GM19043 (cell line): ENCODE data around the gene UCK1.
"Not testable (repeated sequence)": the region's sequence is repeated elsewhere in the genome, so short reads cannot be mapped to it uniquely, and the experiment has no call there.

Experiments used
- ATAC-seq: cut with Tn5 transposase; IDR thresholded peaks from one replicate; pipeline ENCODE4 v1.9.1; 2021; ENCODE audit warnings: low read depth; ENCODE audit not compliant: unreplicated experiment

UCK1 gene

DNA sequence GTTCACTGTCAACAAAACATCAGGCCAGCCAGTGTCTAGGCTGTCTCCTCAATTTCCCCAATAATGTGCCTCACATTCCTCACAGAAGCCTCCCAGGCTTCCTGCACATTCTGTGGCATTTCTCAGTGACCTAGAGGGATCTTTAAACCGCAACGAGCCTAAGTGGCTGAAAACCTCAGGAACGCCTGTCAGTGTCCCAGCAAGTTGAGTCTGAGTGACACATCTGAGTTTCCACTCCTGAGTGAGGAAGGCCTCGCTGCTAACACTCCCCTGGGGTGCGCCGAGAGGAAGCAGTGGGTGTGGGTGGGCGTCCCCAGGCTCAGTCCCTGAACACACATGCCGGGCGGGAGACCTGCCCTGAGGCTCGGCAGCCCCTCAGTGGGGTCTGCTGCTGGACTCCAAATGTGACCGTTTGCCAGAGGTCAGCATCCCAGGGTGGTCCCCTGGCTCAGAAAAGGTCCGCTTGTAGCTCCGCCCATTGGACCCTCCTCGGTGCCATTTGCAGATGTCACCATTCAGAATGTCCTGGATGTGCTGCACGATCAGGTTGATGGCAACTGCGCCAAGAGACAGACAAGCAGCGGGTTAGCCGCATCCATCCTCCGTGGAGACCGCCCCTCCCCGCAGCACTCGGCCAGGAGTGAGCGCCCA, 6.3 kb downstream of the UCK1 start:
- ATAC-seq: no peak

DNA sequence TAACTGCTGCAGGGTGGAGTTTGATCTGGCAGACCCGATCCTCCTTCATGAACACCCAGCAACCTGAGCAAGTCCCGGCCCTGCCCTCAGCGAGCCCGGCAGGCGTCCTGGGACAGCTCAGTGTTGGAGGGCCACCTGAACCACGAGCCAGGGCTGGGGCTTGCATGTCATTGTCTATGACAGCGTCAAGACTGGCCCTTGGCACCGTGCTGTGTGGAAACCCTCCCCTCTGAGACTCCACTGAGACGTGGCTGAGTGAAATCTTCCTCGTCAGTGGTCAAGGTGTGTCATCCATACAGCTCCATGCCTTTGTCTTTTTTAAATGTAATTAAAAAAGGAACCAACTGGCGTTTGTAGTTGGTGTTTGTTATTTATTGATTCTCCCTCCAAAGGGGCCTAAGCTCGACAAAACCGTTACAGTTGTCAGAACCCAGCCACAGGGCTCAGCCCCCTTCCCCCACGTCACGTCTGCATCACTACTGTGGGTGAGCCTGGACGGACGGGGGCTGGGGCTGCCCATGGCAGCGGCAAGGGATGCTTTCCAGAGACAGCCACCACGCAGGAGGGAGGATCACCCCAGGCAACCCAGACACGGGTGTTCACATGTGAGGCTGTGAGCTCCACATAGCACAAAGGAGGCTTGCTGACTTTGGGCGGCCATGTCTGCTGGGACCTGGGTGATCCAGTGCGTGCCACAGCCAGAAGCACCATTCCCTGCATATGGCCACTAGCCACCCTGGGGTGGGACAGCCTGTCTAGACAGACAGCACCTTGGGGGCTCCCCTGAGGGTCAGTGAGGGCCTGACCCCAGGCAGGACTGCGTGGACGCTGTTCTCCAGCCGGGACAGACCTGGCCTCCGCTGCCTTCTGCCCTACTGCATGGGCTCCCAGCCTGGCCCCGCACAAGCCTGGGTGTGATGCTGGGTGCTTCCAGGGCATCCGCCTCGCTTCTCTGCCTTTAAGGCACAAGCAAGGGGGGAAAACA, 7.3 kb downstream of the UCK1 start:
- no peak for ATAC-seq

DNA sequence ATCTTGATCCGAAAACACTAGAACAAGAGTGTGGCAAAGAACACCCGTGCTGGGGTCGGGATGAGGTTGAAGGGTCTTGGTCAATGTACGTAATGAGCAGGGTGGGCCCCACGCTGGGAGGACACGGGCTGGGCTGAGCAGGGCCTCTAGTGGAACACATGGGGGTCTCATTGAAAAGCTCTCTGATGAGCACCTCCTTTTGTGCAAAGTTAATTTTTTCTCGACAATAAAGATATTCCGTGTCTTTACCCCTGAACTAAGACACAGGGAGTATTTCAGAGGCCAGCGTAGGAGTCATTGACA, 8.0 kb downstream of the UCK1 start:
- no peak for ATAC-seq

DNA sequence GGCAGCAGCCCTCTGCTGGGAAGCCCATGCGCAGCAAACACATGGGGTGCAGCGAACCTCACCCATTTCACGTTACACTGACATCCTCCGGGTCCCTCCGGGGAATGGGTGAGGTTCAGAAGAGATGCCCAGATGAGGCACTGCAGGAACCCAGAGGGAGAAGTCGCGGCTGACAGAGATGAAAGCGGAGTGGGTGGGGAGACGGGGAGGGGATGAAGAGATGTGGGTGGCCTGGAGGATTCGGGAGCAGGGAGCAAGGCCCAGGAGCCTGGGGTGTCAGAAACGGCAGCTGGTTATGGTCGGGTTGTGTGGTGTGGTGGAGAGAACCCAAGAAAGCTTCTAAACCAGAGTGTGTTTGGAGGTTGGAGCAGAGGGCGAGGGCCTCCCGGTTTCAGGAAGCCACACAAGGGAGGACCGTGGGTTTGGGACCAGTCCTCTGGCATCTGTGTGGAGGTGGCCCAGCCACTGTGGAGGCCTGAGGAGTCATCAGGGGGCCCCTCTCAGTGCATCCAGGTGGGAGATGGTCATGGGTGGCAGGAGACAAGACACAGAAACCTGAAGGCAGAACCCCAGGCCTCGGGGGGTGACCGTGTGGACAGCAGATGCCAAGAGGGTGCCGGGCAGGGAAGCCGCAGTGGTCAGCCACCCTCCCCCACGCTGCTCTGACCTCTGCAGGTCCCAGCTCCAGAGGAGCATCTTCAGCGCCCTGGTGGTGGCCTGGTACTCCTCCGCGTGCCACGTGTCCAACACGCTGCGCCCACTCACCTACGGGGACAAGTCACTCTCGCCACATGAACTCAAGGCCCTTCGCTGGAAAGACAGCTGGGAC, 8.6 kb downstream of the UCK1 start:
- no peak for ATAC-seq

DNA sequence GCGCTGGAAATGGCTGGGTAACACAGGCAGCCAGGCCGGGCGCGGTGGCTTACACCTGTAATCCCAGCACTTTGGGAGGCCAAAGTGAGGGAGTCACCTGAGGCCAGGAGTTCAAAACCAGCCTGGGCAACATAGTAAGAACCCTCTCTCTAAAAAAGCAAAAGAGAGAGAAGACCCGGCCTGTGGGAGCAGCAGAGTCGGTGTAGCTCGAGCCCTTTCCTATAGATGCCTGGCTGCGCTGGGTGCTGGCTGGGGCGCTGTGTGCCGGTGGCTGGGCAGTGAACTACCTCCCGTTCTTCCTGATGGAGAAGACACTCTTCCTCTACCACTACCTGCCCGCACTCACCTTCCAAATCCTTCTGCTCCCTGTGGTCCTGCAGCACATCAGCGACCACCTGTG, 9.2 kb downstream of the UCK1 start:
- ATAC-seq: no peak

DNA sequence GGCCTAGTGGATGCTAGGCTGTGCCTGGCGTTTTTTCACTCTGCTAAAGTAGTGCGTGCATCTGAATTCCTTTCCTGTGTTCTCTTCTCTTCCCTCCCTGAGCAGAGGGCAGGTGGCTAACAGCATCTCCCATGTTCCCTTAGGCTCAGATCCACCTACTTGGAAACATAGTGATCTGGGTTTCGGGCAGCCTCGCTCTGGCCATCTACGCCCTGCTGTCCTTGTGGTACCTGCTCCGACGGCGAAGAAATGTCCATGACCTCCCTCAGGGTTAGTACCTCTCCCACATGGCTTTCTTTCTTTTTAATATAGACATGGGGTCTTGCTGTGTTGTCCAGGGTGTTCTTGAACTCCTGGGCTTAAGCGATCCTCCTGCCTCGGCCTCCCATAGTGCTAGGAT, 9.9 kb downstream of the UCK1 start:
- ATAC-seq: no peak

DNA sequence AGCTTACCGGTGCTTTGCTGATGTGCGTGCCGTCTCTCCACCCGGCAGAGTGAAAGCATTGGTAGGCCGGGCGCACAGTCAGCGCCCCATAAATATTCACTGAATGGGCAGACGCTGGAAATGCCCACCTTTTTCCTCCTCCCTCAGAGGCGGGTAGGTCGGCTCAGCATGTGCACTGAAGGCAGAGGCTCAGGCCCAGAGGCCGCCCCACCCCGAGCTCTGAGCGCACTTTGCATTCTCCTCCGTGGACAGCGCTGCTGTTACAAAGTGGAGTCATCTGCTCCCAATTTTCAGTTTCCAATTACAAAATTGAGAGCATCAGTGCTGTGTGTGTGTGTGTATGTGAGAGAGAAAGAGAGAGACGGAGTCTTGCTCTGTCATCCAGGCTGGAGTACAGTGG, 10.6 kb downstream of the UCK1 start:
- no peak for ATAC-seq

DNA sequence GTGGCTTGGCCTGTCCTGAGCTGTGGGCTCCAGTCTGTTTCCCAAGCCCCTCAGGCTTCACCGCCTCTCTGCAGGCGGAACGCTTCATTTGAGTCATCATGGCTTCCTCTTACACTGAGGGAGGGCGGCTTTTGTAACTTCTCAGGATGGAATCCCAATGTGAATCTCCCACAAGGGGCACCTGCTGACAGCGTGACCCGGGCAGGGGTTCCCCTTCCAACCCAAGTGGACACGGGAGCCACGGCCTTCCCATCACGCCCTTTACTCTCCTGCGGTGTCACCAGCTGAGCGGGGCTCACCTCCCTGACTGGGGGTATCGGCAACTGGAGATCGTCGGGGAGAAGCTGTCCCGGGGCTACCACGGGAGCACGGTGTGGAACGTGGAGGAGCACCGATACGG, 12.5 kb downstream of the UCK1 start:
- no peak for ATAC-seq

DNA sequence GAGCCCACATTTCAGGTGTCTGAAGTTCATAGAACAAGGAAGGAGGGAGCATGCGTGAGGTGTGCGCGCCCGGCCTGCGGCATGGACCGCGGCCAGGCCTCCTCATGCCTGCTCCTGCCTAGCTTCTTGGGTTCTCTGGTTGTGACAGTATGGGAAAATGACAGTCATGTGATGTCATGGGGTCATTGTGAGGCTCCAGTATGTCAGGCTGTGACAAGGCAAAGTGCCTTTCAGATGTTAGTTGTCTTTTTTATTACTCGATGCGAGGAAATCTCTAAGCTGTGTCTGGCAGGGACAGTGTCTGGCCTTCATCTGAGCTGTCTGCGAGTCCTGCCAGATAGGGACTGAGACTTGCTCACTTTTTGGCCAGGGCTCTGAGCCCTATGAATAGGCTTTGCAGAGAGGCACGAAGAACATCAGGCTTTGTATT, 13.3 kb downstream of the UCK1 start:
- ATAC-seq: no peak

DNA sequence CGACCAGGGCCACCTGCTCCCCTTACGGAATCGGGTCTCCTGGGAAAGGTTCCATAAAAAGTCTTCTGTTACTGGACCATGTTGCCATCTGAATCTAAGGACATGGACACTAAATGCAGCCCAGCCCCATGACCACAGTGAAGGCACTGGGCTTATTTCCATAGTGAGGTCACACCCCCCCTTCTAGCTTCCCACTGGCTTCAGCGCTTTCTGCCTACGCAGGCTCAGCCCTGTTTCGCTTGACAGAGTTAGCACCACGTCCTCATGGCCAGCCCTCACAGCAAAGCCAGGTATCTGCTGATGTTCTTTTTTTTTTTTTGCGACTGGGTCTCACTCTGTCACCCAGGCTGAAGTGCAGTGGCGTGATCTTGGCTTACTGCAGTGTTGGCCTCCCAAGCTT, 14.1 kb downstream of the UCK1 start:
- no peak for ATAC-seq

DNA sequence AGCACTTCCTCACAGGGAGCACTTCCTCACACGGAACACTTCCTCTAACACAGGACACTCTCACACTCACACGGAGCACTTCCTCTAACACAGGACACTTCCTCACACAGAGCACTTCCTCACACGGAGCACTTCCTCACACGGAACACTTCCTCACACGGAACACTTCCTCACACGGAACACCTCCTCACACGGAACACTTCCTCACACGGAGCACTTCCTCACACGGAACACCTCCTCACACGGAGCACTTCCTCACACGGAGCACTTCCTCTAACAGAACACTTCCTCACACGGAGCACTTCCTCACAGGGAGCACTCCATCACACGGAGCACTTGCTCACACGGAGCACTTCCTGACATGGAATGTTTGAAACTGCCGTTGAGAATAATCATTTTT, 15.0 kb downstream of the UCK1 start:
- no peak for ATAC-seq

DNA sequence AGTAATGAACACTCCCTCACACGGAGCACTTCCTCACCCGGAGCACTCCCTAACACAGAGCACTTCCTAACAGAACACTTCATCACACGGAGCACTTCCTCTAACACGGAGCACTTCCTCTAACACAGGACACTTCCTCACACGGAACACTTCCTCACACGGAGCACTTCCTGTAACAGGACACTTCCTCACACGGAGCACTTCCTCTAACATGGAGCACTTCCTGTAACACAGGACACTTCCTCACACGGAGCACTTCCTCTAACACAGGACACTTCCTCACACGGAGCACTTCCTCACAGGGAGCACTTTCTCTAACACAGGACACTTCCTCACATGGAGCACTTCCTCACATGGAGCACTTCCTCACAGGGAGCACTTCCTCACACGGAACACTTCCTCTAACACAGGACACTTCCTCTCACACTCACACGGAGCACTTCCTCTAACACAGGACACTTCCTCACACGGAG, 15.5 kb downstream of the UCK1 start:
- ATAC-seq: not testable (repeated sequence)

DNA sequence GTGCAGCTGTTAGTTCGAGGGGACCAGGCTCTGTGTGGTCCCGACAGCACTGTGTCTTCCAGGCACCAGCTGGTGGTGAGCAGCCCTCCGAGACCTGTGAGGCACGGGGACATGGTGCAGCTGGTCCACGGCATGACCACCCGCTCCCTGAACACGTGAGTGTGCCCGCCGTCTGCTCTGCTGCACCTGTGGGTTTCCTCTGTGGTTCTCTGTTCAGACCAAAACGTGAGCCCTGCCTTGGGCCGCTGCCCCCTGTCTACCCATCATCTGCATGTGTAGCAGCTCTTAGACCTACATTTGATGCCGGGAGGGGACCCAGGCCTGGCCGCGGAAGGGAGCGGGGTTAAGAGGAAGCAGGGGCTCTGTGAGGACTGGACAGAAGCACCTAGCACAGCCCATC, 17.9 kb downstream of the UCK1 start:
- no peak for ATAC-seq

DNA sequence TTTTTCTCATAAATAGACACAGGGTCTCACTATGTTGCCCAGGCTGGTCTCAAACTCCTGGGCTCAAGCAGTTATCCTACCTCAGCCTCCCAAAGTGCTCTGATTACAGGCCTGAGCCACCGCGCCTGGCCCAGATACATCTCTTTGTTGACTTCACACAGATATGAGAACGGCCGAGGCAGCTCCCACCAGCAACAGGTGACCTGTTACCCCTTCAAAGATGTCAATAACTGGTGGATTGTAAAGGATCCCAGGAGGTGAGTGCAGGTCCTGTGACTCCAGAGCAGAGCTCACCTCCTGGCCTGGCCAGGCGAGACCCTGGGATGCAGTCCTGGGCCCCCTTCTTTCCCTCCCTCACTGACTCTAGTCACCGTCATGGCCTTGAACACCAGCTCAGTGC, 19.2 kb downstream of the UCK1 start:
- no peak for ATAC-seq

DNA sequence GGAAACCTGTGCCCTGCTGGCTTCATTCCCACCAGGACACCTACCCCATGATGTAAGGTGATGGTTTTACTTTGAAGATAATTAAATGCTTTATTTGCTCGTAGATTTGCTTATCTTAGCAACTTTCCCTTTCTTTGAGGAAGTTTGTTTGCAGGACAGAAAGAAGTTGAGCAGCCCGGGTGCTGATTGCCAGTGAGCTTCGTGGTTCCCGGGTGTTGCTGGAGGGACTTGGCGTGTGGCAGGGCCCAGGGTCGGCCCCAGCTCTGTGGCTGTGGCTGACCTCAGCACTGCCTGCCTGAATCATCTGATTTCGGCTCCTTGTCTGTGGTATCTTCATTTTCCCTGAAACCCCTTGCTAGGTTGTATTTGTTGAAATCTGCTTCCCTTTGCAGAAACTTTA, 19.6 kb downstream of the UCK1 start:
- ATAC-seq: no peak

DNA sequence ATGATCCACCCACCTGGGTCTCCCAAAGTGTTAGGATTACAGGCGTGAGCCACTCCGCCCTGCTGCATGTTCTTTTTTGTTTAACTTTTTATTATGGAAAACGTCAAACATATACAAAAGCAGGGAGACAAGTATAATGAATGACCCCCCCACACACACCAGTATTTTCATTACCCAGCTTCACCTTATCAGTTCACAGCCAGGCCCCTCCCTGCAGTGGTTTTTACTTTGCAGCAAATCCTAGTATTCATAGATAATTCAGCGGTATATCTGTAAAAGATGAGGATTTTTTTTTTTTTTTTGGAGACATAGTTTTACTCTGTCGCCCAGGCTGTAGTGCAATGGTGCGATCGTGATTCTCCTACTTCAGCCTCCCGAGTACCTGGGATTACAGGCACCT, 26.1 kb downstream of the UCK1 start:
- ATAC-seq: no peak

DNA sequence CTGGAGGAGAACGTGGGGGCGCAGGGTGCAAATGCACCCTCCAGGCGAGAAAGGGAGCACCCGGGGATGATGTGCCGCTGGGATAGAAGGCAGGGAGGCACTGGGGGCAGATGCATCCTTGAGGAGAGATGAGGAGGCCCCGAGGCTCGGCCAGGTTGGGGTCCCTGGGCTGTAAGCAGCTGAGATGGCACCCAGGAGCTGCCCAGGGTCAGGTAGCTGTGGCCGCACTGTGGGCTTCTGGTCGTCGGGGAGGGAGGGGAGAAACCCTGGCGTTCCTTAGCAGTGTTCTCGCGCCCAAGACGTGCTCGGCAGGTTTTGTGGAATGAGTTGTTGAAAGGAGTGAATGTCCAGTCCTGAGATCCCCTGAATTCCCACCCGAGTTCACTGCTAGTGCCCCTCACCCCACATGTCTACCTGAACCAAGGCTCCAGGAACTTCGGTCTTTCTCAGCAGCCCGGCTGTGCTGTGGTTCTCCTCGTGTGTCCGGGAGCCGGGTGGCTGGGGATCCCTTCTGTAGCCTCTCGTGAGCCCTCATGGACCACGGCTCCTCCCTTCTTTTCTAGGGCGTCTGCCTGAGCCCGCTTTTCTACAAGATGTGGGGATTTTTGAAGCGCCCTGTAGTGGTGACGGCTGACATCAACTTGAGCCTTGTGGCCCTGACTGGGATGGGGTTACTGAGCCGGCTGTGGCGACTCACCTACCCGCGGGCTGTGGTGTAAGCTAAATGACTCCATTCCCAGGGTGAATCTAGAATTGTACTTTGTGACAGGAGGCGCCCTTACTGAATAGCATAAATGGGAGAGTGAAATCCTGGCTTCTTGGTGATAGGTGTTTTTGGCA, 27.2 kb downstream of the UCK1 start:
- ATAC-seq: no peak

DNA sequence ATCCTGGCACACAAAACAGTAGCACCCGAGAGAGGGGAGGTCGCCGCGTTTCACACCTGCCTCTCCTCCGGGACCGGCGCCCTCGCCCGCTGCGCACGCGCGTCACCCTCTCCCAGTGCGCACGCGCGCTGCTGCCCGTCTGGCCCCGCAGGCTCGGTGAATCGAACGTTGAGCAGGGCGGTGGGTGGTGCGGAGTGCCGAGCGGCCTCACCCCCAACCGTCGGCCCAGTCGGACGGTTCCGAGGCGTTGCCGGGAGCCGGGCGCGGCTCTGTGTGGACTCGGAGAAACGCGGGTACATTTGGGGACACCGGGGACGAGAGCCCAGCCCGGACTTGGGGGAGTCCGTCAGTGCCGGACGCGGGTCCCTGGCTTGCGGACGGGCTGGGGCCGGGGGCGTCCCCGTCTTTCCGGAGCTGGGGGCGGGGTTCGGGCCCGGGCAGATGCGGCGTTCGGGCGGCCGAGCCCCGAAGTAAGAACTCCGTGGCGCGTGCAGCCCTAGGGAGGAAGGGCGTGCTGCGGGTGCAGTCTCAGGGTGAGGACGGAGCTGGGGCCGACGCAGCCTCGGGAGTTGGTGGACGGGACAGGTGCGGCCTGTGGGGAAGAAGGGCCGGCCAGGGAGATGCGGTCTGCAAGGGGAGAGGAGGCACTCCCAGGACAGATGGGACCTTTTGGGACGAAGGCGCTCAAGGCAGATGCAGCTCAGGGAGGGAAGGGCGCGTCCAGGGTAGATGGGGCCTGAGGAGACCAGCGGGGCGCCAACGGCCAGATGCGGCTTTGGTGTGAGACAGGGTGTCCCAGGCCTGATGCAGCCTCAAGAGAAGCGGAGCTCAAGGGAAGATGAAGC, 28.1 kb downstream of the UCK1 start, which contains the start of gene POMT1:
Gene POMT1, plus strand, starts transcription at position 138 of the 845 bp plus-strand sequence. CDS start 1,301 bp downstream, outside the sequence.
- ATAC-seq: no peak

DNA sequence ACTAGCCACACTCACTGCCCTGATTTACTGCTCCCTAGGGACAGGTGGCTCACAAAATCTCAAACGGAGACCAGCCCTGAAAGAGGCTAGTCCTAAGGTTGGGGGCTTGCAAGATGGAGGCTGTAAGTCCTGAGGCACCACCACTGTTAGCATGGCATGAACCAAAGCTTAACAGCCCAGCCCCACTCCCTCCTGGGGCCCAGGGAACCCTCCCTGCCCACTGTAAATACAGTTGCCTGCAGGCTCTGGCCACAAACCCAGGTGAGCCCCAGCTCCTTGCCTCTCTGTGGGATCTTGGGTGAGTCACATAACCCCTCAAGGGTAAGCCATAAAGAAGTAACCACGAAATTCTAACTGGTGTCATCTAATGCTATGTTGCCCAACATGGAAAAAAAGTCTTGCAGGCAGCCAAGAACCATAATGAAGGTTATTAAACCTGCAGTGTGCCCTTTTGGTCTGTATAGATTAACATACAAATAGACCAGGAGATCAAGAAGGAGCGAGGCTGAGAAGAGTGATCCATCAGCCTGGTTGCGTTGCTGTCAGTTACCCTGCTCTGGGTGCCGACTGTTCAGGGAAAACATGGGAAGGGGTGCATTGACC, 30.0 kb downstream of the UCK1 start:
- no peak for ATAC-seq
